WTC11 (cell line): ENCODE results near the gene GSDMA.

Source experiments
- IRF2 ChIP-seq: sonication (generic); formaldehyde crosslinking; IDR thresholded peaks from 2 replicates; pipeline ENCODE4 v1.8.0; 2022; ENCODE audit warnings: low read depth, missing genetic modification reagents, borderline replicate concordance
- JUN ChIP-seq: sonication (generic); formaldehyde crosslinking; IDR thresholded peaks from 2 replicates; pipeline ENCODE4 v1.8.0; 2023; ENCODE audit warnings: mild to moderate bottlenecking, missing genetic modification reagents
- MXD4 ChIP-seq: fragments of 250-450 bp; sonication (Bioruptor Pico); IDR thresholded peaks from 2 replicates; pipeline ENCODE4 v1.8.0; 2021; ENCODE audit warnings: mild to moderate bottlenecking, moderate library complexity, borderline replicate concordance
- NFYB ChIP-seq: sonication (generic); formaldehyde crosslinking; conservative IDR thresholded peaks from 2 replicates; pipeline ENCODE4 v1.8.0; 2022; ENCODE audit warnings: low read depth, missing genetic modification reagents
- NR3C1 ChIP-seq: sonication (generic); formaldehyde crosslinking; conservative IDR thresholded peaks from 2 replicates; pipeline ENCODE4 v1.8.1; 2023; ENCODE audit warnings: low read depth, mild to moderate bottlenecking, missing genetic modification reagents
- TF ChIP-seq, protein P1 (sequence below): fragments of 200-600 bp; IDR thresholded peaks from 2 replicates; pipeline ENCODE4 v1.8.0; 2022; ENCODE audit warnings: antibody characterized with exemption
- TF ChIP-seq, protein P2 (sequence below): sonication (generic); formaldehyde crosslinking; IDR thresholded peaks from 2 replicates; pipeline ENCODE4 v1.8.1; 2022; ENCODE audit warnings: missing genetic modification reagents, borderline replicate concordance
- TF ChIP-seq, protein P3 (sequence below): sonication (generic); formaldehyde crosslinking; IDR thresholded peaks from 2 replicates; pipeline ENCODE4 v1.8.1; 2023; ENCODE audit warnings: mild to moderate bottlenecking, missing genetic modification reagents, moderate library complexity
- TF ChIP-seq, protein P4 (sequence below): sonication (generic); formaldehyde crosslinking; conservative IDR thresholded peaks from 2 replicates; pipeline ENCODE4 v1.8.1; 2022; ENCODE audit warnings: mild to moderate bottlenecking, missing genetic modification reagents
- TF ChIP-seq, protein P5 (sequence below): sonication (generic); formaldehyde crosslinking; IDR thresholded peaks from 2 replicates; pipeline ENCODE4 v1.8.1; 2022; ENCODE audit warnings: low read depth, mild to moderate bottlenecking, moderate library complexity, missing genetic modification reagents, borderline replicate concordance
- TF ChIP-seq, protein P6 (sequence below): sonication (generic); formaldehyde crosslinking; IDR thresholded peaks from 2 replicates; pipeline ENCODE4 v1.8.0; 2022; ENCODE audit warnings: missing genetic modification reagents
- TF ChIP-seq, protein P7 (sequence below): sonication (generic); formaldehyde crosslinking; IDR thresholded peaks from 2 replicates; pipeline ENCODE4 v1.8.0; 2022; ENCODE audit warnings: mild to moderate bottlenecking, missing genetic modification reagents

DNA sequence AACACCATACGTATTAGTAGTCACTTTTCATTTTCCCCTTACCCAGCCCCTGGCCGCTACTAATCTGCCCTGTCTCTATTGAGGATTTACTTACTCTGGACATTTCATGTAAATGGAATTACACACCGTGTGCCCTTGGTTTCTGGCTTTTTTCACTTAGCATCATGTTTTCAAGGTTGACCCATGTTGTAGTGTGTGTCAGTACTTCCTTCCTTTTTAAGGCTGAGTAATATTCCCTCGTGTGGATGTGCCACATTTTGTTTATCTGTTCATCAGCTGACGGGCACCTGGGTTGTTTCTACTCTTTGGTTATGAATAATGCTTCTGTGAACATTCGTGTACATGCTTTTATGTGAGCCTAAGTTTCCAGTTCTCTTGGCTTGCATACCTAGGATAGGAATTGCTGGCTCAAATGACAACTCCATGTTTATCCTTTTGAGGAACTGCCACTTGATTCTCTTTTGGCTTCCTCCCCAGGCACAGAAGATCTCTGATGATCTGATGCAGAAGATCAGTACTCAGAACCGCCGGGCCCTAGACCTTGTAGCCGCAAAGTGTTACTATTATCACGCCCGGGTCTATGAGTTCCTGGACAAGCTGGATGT is 25.5 kb downstream of the GSDMA start:
- TF ChIP-seq, protein P1, sequence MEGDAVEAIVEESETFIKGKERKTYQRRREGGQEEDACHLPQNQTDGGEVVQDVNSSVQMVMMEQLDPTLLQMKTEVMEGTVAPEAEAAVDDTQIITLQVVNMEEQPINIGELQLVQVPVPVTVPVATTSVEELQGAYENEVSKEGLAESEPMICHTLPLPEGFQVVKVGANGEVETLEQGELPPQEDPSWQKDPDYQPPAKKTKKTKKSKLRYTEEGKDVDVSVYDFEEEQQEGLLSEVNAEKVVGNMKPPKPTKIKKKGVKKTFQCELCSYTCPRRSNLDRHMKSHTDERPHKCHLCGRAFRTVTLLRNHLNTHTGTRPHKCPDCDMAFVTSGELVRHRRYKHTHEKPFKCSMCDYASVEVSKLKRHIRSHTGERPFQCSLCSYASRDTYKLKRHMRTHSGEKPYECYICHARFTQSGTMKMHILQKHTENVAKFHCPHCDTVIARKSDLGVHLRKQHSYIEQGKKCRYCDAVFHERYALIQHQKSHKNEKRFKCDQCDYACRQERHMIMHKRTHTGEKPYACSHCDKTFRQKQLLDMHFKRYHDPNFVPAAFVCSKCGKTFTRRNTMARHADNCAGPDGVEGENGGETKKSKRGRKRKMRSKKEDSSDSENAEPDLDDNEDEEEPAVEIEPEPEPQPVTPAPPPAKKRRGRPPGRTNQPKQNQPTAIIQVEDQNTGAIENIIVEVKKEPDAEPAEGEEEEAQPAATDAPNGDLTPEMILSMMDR = no peak
- TF ChIP-seq, protein P2, sequence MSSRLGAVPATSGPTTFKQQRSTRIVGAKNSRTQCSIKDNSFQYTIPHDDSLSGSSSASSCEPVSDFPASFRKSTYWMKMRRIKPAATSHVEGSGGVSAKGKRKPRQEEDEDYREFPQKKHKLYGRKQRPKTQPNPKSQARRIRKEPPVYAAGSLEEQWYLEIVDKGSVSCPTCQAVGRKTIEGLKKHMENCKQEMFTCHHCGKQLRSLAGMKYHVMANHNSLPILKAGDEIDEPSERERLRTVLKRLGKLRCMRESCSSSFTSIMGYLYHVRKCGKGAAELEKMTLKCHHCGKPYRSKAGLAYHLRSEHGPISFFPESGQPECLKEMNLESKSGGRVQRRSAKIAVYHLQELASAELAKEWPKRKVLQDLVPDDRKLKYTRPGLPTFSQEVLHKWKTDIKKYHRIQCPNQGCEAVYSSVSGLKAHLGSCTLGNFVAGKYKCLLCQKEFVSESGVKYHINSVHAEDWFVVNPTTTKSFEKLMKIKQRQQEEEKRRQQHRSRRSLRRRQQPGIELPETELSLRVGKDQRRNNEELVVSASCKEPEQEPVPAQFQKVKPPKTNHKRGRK (CRISPR knock-in tag) = no peak
- no peak for TF ChIP-seq IRF2
- TF ChIP-seq, protein P3, sequence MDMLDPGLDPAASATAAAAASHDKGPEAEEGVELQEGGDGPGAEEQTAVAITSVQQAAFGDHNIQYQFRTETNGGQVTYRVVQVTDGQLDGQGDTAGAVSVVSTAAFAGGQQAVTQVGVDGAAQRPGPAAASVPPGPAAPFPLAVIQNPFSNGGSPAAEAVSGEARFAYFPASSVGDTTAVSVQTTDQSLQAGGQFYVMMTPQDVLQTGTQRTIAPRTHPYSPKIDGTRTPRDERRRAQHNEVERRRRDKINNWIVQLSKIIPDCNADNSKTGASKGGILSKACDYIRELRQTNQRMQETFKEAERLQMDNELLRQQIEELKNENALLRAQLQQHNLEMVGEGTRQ (CRISPR knock-in tag) = no peak
- TF ChIP-seq, protein P4, sequence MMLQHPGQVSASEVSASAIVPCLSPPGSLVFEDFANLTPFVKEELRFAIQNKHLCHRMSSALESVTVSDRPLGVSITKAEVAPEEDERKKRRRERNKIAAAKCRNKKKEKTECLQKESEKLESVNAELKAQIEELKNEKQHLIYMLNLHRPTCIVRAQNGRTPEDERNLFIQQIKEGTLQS (CRISPR knock-in tag) = no peak
- TF ChIP-seq, protein P5, sequence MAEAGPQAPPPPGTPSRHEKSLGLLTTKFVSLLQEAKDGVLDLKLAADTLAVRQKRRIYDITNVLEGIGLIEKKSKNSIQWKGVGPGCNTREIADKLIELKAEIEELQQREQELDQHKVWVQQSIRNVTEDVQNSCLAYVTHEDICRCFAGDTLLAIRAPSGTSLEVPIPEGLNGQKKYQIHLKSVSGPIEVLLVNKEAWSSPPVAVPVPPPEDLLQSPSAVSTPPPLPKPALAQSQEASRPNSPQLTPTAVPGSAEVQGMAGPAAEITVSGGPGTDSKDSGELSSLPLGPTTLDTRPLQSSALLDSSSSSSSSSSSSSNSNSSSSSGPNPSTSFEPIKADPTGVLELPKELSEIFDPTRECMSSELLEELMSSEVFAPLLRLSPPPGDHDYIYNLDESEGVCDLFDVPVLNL (CRISPR knock-in tag) = no peak
- no peak for TF ChIP-seq NFYB (CRISPR knock-in tag)
- TF ChIP-seq, protein P6, sequence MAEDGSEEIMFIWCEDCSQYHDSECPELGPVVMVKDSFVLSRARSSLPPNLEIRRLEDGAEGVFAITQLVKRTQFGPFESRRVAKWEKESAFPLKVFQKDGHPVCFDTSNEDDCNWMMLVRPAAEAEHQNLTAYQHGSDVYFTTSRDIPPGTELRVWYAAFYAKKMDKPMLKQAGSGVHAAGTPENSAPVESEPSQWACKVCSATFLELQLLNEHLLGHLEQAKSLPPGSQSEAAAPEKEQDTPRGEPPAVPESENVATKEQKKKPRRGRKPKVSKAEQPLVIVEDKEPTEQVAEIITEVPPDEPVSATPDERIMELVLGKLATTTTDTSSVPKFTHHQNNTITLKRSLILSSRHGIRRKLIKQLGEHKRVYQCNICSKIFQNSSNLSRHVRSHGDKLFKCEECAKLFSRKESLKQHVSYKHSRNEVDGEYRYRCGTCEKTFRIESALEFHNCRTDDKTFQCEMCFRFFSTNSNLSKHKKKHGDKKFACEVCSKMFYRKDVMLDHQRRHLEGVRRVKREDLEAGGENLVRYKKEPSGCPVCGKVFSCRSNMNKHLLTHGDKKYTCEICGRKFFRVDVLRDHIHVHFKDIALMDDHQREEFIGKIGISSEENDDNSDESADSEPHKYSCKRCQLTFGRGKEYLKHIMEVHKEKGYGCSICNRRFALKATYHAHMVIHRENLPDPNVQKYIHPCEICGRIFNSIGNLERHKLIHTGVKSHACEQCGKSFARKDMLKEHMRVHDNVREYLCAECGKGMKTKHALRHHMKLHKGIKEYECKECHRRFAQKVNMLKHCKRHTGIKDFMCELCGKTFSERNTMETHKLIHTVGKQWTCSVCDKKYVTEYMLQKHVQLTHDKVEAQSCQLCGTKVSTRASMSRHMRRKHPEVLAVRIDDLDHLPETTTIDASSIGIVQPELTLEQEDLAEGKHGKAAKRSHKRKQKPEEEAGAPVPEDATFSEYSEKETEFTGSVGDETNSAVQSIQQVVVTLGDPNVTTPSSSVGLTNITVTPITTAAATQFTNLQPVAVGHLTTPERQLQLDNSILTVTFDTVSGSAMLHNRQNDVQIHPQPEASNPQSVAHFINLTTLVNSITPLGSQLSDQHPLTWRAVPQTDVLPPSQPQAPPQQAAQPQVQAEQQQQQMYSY (CRISPR knock-in tag) = no peak
- TF ChIP-seq, protein P7, sequence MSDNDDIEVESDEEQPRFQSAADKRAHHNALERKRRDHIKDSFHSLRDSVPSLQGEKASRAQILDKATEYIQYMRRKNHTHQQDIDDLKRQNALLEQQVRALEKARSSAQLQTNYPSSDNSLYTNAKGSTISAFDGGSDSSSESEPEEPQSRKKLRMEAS (CRISPR knock-in tag) = no peak
- TF ChIP-seq MXD4 (CRISPR knock-in tag) = no peak
- TF ChIP-seq JUN (CRISPR knock-in tag) = no peak
- TF ChIP-seq NR3C1 (CRISPR knock-in tag) = no peak
